AG10803 (cell line): ENCODE measurements around the gene IFITM1.

Experiments
- DNase-seq: peaks from one replicate; pipeline ENCODE4 v3.0.0; 2010; ENCODE audit warnings: low read depth
- H3K4me3 ChIP-seq: 2 replicates; pipeline ENCODE4 v1.5.1; 2011; ENCODE audit warnings: mild to moderate bottlenecking, low read length, control low read depth
- CTCF ChIP-seq: conservative IDR thresholded peaks from 2 replicates; pipeline ENCODE4 v1.5.1; 2011; ENCODE audit warnings: mild to moderate bottlenecking, low read length, control low read depth, inconsistent platforms

Gene IFITM1

GRCh38 chr11:279966-280705 is 33.7 kb upstream of the IFITM1 start:
- no peak overlapping the region for H3K4me3 ChIP-seq
- DNase-seq: peak; percentile 27
- TF ChIP-seq CTCF: no peak

- no peak overlapping the region for H3K4me3 ChIP-seq
- no peak for TF ChIP-seq CTCF
- no peak for DNase-seq
Measured at GRCh38 chr11:280706-281485, 32.9 kb upstream of the IFITM1 start.

- DNase-seq: no peak
- no peak overlapping the region for H3K4me3 ChIP-seq
- TF ChIP-seq CTCF: no peak
Measured at GRCh38 chr11:281486-282161, 32.2 kb upstream of the IFITM1 start.

GRCh38 chr11:282171-282570 is 31.7 kb upstream of the IFITM1 start:
- H3K4me3 ChIP-seq: no peak overlapping the region
- TF ChIP-seq CTCF: no peak
- DNase-seq: no peak

GRCh38 chr11:282630-283360 is 31.0 kb upstream of the IFITM1 start:
- DNase-seq: no peak
- no peak for TF ChIP-seq CTCF
- no peak overlapping the region for H3K4me3 ChIP-seq

- DNase-seq: no peak
- TF ChIP-seq CTCF: no peak
- no peak overlapping the region for H3K4me3 ChIP-seq
Measured at GRCh38 chr11:283405-284104, 30.3 kb upstream of the IFITM1 start.
